Mesothelial cell of epicardium (in vitro differentiated cells): ENCODE data around the gene PPP2R2B. TPM values are rescaled to one million over a fixed set of nuclear protein-coding genes. Genes with fewer than 3 reads are reported as not detected.

Source experiments
- DNase-seq, 2 experiments: peaks; one replicate each; pipeline ENCODE4 v3.0.0; 2021; ENCODE audit warnings: low spot score in 2 of 2; ENCODE audit not compliant: unreplicated experiment in 2 of 2
- H3K27ac Mint-ChIP-seq: 2 replicates; pipeline ENCODE4 v1.8.0; 2021; ENCODE audit warnings: mixed read lengths
- H3K27me3 Mint-ChIP-seq: 2 replicates; pipeline ENCODE4 v1.8.0; 2021; ENCODE audit warnings: low read depth, mixed read lengths
- H3K36me3 Mint-ChIP-seq: 2 replicates; pipeline ENCODE4 v1.8.0; 2021; ENCODE audit warnings: mixed read lengths
- H3K4me1 Mint-ChIP-seq: 2 replicates; pipeline ENCODE4 v1.8.0; 2021; ENCODE audit warnings: mixed read lengths
- H3K4me3 Mint-ChIP-seq: 2 replicates; pipeline ENCODE4 v1.8.0; 2021; ENCODE audit warnings: mild to moderate bottlenecking, moderate library complexity, mixed read lengths
- H3K9me3 Mint-ChIP-seq: 2 replicates; pipeline ENCODE4 v1.8.0; 2021; ENCODE audit warnings: mixed read lengths
- CTCF ChIP-seq: fragments of 200-600 bp; sonication (generic); IDR thresholded peaks from one replicate; pipeline ENCODE4 v1.5.0; 2021; ENCODE audit warnings: antibody characterized with exemption; ENCODE audit not compliant: unreplicated experiment
- total RNA-seq: library from RNA; stranded (reverse); gene quantifications from 3 replicates; pipeline ENCODE4 v1.2.1, GENCODE V29; 2021

The PPP2R2B gene
- total RNA-seq, 1 donor from 2014 or later, result 18.2 TPM

- H3K36me3 Mint-ChIP-seq, result no peaks in the 10 kb centered on the region
- TF ChIP-seq CTCF, result no peak
- H3K27me3 Mint-ChIP-seq, result no peaks in the 10 kb centered on the region
- no peak overlapping the region for H3K4me3 Mint-ChIP-seq
- no peak overlapping the region for H3K27ac Mint-ChIP-seq
- DNase-seq, result no peak
- H3K9me3 Mint-ChIP-seq, result no peaks in the 10 kb centered on the region
- H3K4me1 Mint-ChIP-seq, result peaks cover 13% of the 10 kb centered on the region
Measured at GRCh38 chr5:146796144-146796543, 82.4 kb downstream of the PPP2R2B start.

DNA sequence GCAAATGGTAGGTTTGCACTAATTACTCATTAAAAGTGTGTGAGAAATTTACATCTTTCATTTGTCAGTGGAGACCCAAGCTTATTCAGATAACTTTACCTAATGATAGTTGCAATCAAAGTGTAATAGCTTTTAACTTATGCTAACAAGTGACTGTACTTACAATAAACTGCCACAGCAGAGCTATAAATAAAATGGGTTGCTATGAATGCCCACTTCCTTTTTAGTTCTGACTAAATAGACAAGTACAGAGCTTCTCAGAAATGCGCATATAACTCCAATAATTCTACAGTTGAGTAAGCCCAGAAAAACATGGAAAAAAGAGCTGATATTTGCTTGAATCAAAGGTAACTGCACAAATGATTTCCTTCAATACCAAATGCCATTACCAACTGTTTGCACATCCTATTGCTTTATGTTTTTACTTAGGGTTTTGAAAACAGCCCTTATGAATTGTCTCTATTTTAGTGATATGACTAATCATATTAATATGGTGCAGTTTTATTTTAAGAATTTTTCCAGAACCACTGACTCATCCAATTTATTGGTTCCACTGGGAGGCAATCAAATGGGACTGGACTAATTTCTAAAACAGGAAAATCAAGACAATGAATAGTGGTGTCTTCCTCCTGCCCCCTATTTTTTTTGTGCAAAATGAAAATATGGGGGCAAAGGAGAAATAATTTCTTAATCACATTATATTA lies 84.1 kb downstream of the PPP2R2B start:
- no peaks in the 10 kb centered on the region for H3K36me3 Mint-ChIP-seq
- peaks cover 13% of the 10 kb centered on the region for H3K4me1 Mint-ChIP-seq
- no peak overlapping the region for H3K27ac Mint-ChIP-seq
- DNase-seq, result no peak
- no peaks in the 10 kb centered on the region for H3K9me3 Mint-ChIP-seq
- H3K27me3 Mint-ChIP-seq, result no peaks in the 10 kb centered on the region
- TF ChIP-seq CTCF, result no peak
- H3K4me3 Mint-ChIP-seq, result no peak overlapping the region

DNA sequence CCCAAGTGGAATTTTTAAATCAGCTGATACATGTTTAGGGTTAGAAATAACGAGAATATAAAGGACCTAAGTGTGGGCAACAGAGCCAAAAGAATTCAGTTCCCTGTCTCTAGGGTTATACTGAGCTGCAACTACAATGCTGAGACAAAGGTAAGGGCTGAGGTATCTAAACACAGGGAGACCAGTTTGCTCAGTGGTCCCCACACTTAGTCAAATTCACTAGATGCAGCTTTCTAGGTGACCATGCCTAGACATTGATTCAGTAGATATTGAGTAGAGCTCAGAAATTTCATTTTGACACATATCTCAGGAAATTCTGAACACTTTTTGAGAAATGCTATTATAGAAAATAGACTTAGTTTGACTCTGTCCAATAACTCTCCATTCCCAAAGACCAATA lies 84.8 kb downstream of the PPP2R2B start:
- no peaks in the 10 kb centered on the region for H3K27me3 Mint-ChIP-seq
- no peak for TF ChIP-seq CTCF
- H3K9me3 Mint-ChIP-seq, result no peaks in the 10 kb centered on the region
- H3K27ac Mint-ChIP-seq, result no peak overlapping the region
- no peak for DNase-seq
- peaks cover 17% of the 10 kb centered on the region for H3K4me1 Mint-ChIP-seq
- no peak overlapping the region for H3K4me3 Mint-ChIP-seq
- no peaks in the 10 kb centered on the region for H3K36me3 Mint-ChIP-seq

- H3K4me3 Mint-ChIP-seq, result no peak overlapping the region
- no peak overlapping the region for H3K27ac Mint-ChIP-seq
- no peaks in the 10 kb centered on the region for H3K36me3 Mint-ChIP-seq
- H3K4me1 Mint-ChIP-seq, result peaks cover 11% of the 10 kb centered on the region
- TF ChIP-seq CTCF, result no peak
- H3K9me3 Mint-ChIP-seq, result no peaks in the 10 kb centered on the region
- DNase-seq, result no peak
- H3K27me3 Mint-ChIP-seq, result no peaks in the 10 kb centered on the region
Measured at GRCh38 chr5:146791471-146791870, 87.1 kb downstream of the PPP2R2B start.

GRCh38 chr5:146789712-146790653 lies 88.6 kb downstream of the PPP2R2B start:
- no peaks in the 10 kb centered on the region for H3K27me3 Mint-ChIP-seq
- H3K4me1 Mint-ChIP-seq, result peaks cover 11% of the 10 kb centered on the region
- TF ChIP-seq CTCF, result no peak
- no peak overlapping the region for H3K4me3 Mint-ChIP-seq
- no peak overlapping the region for H3K27ac Mint-ChIP-seq
- no peaks in the 10 kb centered on the region for H3K36me3 Mint-ChIP-seq
- no peaks in the 10 kb centered on the region for H3K9me3 Mint-ChIP-seq
- DNase-seq, result no peak
